ENCODE measurements around the gene FEN1.

FEN1 gene

GRCh38 chr11:61765550-61766253, 27.0 kb upstream of the FEN1 start:
- no peak overlapping the region for H2AFZ ChIP-seq (ENCODE audit: low read length)
- H3K4me2 ChIP-seq (ENCODE audit: low read length): no peak overlapping the region
- H3K27ac ChIP-seq (ENCODE audit: low read depth, low read length, poor library complexity, severe bottlenecking): no peak overlapping the region
- H3K79me2 ChIP-seq (ENCODE audit: insufficient read depth, low read length): no peaks in the 10 kb centered on the region
- no peaks in the 10 kb centered on the region for H3K4me1 ChIP-seq (ENCODE audit: insufficient read depth, low read length, severe bottlenecking)
- no peak overlapping the region for H3K4me3 ChIP-seq (ENCODE audit: low read depth, low read length, poor library complexity, severe bottlenecking)
- H3K36me3 ChIP-seq (ENCODE audit: insufficient read depth, low read length): no peaks in the 10 kb centered on the region
- no peaks in the 10 kb centered on the region for H3K27me3 ChIP-seq (ENCODE audit: insufficient read depth, low read length)
- H3F3A ChIP-seq (ENCODE audit: insufficient read depth, low read length): no peaks in the 10 kb centered on the region
- TF ChIP-seq EZH2 (IDR thresholded peaks at IDR 0.05; ENCODE audit: borderline replicate concordance, low read length) (no peak), CTCF (IDR thresholded peaks at IDR 0.05; ENCODE audit: low read length) (no peak)
- no peaks in the 10 kb centered on the region for H4K20me1 ChIP-seq (ENCODE audit: insufficient read depth, low read length)
- H3K9me2 ChIP-seq (ENCODE audit: low read depth, low read length): no peaks in the 10 kb centered on the region
- H3K9me3 ChIP-seq (ENCODE audit: low read length): no peaks in the 10 kb centered on the region
- H3K9ac ChIP-seq (ENCODE audit: low read length): no peak overlapping the region

GRCh38 chr11:61766353-61766841, 26.3 kb upstream of the FEN1 start:
- Histone ChIP-seq H3K4me3 (ENCODE audit: low read depth, low read length, poor library complexity, severe bottlenecking) (no peak overlapping the region), H3K27me3 (ENCODE audit: insufficient read depth, low read length) (no peaks in the 10 kb centered on the region), H3K27ac (ENCODE audit: low read depth, low read length, poor library complexity, severe bottlenecking) (no peak overlapping the region), H3F3A (ENCODE audit: insufficient read depth, low read length) (no peaks in the 10 kb centered on the region), H2AFZ (ENCODE audit: low read length) (no peak overlapping the region), H3K36me3 (ENCODE audit: insufficient read depth, low read length) (no peaks in the 10 kb centered on the region), H3K9me3 (ENCODE audit: low read length) (no peaks in the 10 kb centered on the region), H3K9ac (ENCODE audit: low read length) (no peak overlapping the region), H3K9me2 (ENCODE audit: low read depth, low read length) (no peaks in the 10 kb centered on the region), H4K20me1 (ENCODE audit: insufficient read depth, low read length) (no peaks in the 10 kb centered on the region), H3K4me2 (ENCODE audit: low read length) (no peak overlapping the region), H3K79me2 (ENCODE audit: insufficient read depth, low read length) (no peaks in the 10 kb centered on the region), H3K4me1 (ENCODE audit: insufficient read depth, low read length, severe bottlenecking) (no peaks in the 10 kb centered on the region)
- no peak for TF ChIP-seq CTCF (IDR thresholded peaks at IDR 0.05; ENCODE audit: low read length)

DNA sequence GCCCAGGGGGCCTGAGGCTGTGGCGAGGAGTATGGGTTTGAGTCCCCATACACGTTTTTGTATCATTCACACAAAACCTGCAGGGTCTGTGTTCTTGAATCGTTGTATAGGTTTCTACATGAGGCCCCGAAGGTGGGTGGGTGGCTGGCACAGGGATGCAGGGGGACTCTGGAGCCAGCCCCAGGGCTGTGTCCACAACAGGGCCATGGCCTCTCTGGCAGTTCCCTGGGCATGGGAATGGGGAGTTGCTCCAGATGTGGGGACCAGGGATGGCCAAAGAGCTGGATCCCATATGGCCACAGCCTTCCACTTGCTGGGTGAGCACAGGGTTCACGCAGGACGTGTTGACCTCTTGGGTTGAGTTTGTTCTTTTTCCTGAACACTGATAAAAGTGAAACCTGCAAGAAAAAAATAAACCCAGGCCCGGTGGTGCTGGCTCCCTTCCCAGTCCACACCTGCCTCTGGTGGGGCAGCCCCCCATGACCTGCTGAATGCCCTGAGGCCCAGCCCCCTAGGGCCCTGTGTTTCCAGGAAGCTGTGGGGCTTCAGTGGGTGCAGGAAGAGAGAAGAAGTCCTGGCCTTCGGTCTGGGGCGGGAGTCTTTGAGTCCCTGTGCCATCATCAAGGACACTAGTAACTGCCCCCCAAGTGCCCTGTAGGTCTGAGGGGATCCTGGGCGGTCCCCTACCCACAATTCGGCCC, 24.2 kb upstream of the FEN1 start:
- Histone ChIP-seq H4K20me1 (ENCODE audit: insufficient read depth, low read length) (no peaks in the 10 kb centered on the region), H3K27ac (ENCODE audit: low read depth, low read length, poor library complexity, severe bottlenecking) (no peak overlapping the region), H3K36me3 (ENCODE audit: insufficient read depth, low read length) (no peaks in the 10 kb centered on the region), H3K9me2 (ENCODE audit: low read depth, low read length) (no peaks in the 10 kb centered on the region), H2AFZ (ENCODE audit: low read length) (no peak overlapping the region), H3K9ac (ENCODE audit: low read length) (no peak overlapping the region), H3K4me3 (ENCODE audit: low read depth, low read length, poor library complexity, severe bottlenecking) (no peak overlapping the region), H3K79me2 (ENCODE audit: insufficient read depth, low read length) (no peaks in the 10 kb centered on the region), H3K4me1 (ENCODE audit: insufficient read depth, low read length, severe bottlenecking) (peaks cover 5% of the 10 kb centered on the region), H3F3A (ENCODE audit: insufficient read depth, low read length) (no peaks in the 10 kb centered on the region), H3K9me3 (ENCODE audit: low read length) (no peaks in the 10 kb centered on the region), H3K4me2 (ENCODE audit: low read length) (no peak overlapping the region), H3K27me3 (ENCODE audit: insufficient read depth, low read length) (no peaks in the 10 kb centered on the region)
- TF ChIP-seq CTCF (IDR thresholded peaks at IDR 0.05; ENCODE audit: low read length) (no peak), EZH2 (IDR thresholded peaks at IDR 0.05; ENCODE audit: borderline replicate concordance, low read length) (no peak)

Data from OCI-LY1 (cell line).